Purkinje cell (primary cell): ENCODE data around the gene TMEM156. TPM values are rescaled to one million over a fixed set of nuclear protein-coding genes. Genes with fewer than 3 reads are reported as not detected.

Experiments used
- polyA plus RNA-seq: library from polyadenylated mRNA; unstranded; fragments of >200 nt; fragmentation: Nextera tagmentation; gene quantifications from 2 replicates; pipeline ENCODE4 v1.2.1, GENCODE V29; 2014

TMEM156 gene
- polyA plus RNA-seq: 1.5 TPM in 1 of 2 replicates, not detected in the other

GRCh38 chr4:39032218-39033085 lies at the start of gene TMEM156:
Gene TMEM156, minus strand, starts transcription at chr4:39032409. Its CDS starts 96 bp downstream, at chr4:39032313.

GRCh38 chr4:39062094-39062769 lies 30.0 kb upstream of the TMEM156 start, which contains the start of gene KLHL5:
Gene KLHL5, plus strand, starts transcription at chr4:39062232. Its CDS starts 421 bp downstream, at chr4:39062653.

Other genes starting within 250 kb of the TMEM156 start
- gene TLR10, start 249.4 kb downstream of the TMEM156 start, polyA plus RNA-seq: 0.11 and 0.27 TPM in 2 replicates
- gene TLR1, start 227.6 kb downstream of the TMEM156 start, polyA plus RNA-seq: 0.32 and 1.3 TPM in 2 replicates
- 0.44 TPM in 1 of 2 replicates, not detected in the other for gene TLR6, start 175.6 kb downstream of the TMEM156 start, polyA plus RNA-seq
- gene FAM114A1, start 164.6 kb downstream of the TMEM156 start, polyA plus RNA-seq: 1.2 and 3.0 TPM in 2 replicates
- 137 TPM in 2 replicates for gene KLHL5, start 29.8 kb upstream of the TMEM156 start, polyA plus RNA-seq
- 35.2 and 38.9 TPM in 2 replicates for gene WDR19, start 150.1 kb upstream of the TMEM156 start, polyA plus RNA-seq